22Rv1 (cell line): ENCODE measurements around the gene ATG2B.

Experiments
- ZFX ChIP-seq: fragments of 450-650 bp; IDR thresholded peaks from 2 replicates; pipeline ENCODE4 v1.6.1; 2017; ENCODE audit warnings: antibody characterized with exemption, borderline replicate concordance
- TF ChIP-seq, protein P1 (sequence below): fragments of 450-650 bp; IDR thresholded peaks from 2 replicates; pipeline ENCODE4 v1.5.1; 2017; ENCODE audit warnings: mild to moderate bottlenecking

- TF ChIP-seq, protein P1, sequence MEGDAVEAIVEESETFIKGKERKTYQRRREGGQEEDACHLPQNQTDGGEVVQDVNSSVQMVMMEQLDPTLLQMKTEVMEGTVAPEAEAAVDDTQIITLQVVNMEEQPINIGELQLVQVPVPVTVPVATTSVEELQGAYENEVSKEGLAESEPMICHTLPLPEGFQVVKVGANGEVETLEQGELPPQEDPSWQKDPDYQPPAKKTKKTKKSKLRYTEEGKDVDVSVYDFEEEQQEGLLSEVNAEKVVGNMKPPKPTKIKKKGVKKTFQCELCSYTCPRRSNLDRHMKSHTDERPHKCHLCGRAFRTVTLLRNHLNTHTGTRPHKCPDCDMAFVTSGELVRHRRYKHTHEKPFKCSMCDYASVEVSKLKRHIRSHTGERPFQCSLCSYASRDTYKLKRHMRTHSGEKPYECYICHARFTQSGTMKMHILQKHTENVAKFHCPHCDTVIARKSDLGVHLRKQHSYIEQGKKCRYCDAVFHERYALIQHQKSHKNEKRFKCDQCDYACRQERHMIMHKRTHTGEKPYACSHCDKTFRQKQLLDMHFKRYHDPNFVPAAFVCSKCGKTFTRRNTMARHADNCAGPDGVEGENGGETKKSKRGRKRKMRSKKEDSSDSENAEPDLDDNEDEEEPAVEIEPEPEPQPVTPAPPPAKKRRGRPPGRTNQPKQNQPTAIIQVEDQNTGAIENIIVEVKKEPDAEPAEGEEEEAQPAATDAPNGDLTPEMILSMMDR = no peak
- TF ChIP-seq ZFX = no peak
These were observed 59.2 kb downstream of the ATG2B start for GRCh38 chr14:96303981-96304380.
